HepG2 (cell line): ENCODE measurements around the gene ELAC1. TPM values are rescaled to one million over a fixed set of nuclear protein-coding genes. Genes with fewer than 3 reads are reported as not detected.
A peak's percentile ranks its signal among the peaks of the same experiment; 100 is the strongest.

ENCODE experiments used
- HOXD1 ChIP-seq: sonication (generic); formaldehyde crosslinking; IDR thresholded peaks from 2 replicates; pipeline ENCODE4 v1.5.0; 2020; ENCODE audit warnings: missing genetic modification reagents
- MED13 ChIP-seq: sonication (generic); formaldehyde crosslinking; IDR thresholded peaks from 2 replicates; pipeline ENCODE4 v1.5.0; 2020; ENCODE audit warnings: missing genetic modification reagents
- PHF20 ChIP-seq: sonication (generic); formaldehyde crosslinking; IDR thresholded peaks from 2 replicates; pipeline ENCODE4 v1.5.0; 2020; ENCODE audit warnings: mild to moderate bottlenecking, missing genetic modification reagents
- POGZ ChIP-seq: sonication (generic); formaldehyde crosslinking; IDR thresholded peaks from 2 replicates; pipeline ENCODE4 v1.4.0; 2020; ENCODE audit warnings: mild to moderate bottlenecking, missing genetic modification reagents
- POLR2A ChIP-seq, 2 experiments: IDR thresholded peaks; 2 replicates each; pipeline ENCODE4 v1.6.1; 2011; ENCODE audit warnings: low read depth in 2 of 2, low read length in 2 of 2, mild to moderate bottlenecking in 1 of 2, moderate library complexity in 1 of 2; ENCODE audit not compliant: insufficient read depth in 1 of 2
- THAP11 ChIP-seq: IDR thresholded peaks from 2 replicates; pipeline ENCODE4 v1.6.1; 2016; ENCODE audit warnings: missing biosample characterization, missing genetic modification reagents
- ZKSCAN8 ChIP-seq: IDR thresholded peaks from 2 replicates; pipeline ENCODE4 v1.6.1; 2016; ENCODE audit warnings: borderline replicate concordance, missing genetic modification reagents, missing compliant biosample characterization
- ZNF296 ChIP-seq: sonication (generic); formaldehyde crosslinking; conservative IDR thresholded peaks from 2 replicates; pipeline ENCODE4 v1.5.0; 2020; ENCODE audit warnings: mild to moderate bottlenecking, missing genetic modification reagents
- ZNF335 ChIP-seq: sonication (generic); formaldehyde crosslinking; IDR thresholded peaks from 2 replicates; pipeline ENCODE4 v1.4.0; 2020; ENCODE audit warnings: missing genetic modification reagents
- ZSCAN20 ChIP-seq: sonication (generic); formaldehyde crosslinking; IDR thresholded peaks from 2 replicates; pipeline ENCODE4 v1.4.0; 2020; ENCODE audit warnings: missing genetic modification reagents, mild to moderate bottlenecking, borderline replicate concordance
- polyA plus RNA-seq, 8 experiments: library from polyadenylated mRNA; depleted of rRNA in 3 of 8; stranded (reverse) in 7 of 8; unstranded in 1 of 8; fragments of >200 nt; fragmentation: Illumina TruSeq in 4 of 8; extraction: Trizol in 4 of 8; gene quantifications; 2 replicates each; pipeline versions ENCODE4 v1.2.1 to v1.2.3, GENCODE V29; 2011 to 2016; ENCODE audit warnings: low read depth in 4 of 8, missing spikeins in 1 of 8, mixed read lengths in 1 of 8; ENCODE audit not compliant: insufficient read depth in 1 of 8
- total RNA-seq, 5 experiments: library from RNA; depleted of rRNA; stranded (reverse); fragments of >200 nt; fragmentation: Illumina TruSeq; extraction: Trizol; gene quantifications; 2 replicates each; pipeline ENCODE4 v1.2.3, GENCODE V29; 2016; ENCODE audit warnings: low read depth in 1 of 5
- TF ChIP-seq, protein P1 (sequence below): fragments of 450-650 bp; IDR thresholded peaks from 2 replicates; pipeline ENCODE4 v1.6.1; 2016
- TF ChIP-seq, protein P2 (sequence below), 2 experiments: IDR thresholded peaks; 2 replicates each; pipeline ENCODE4 v1.6.1; 2011 to 2012; ENCODE audit warnings: low read length in 2 of 2, borderline replicate concordance in 1 of 2, low read depth in 1 of 2, mild to moderate bottlenecking in 1 of 2, moderate library complexity in 1 of 2
- TF ChIP-seq, protein P3 (sequence below): sonication (generic); formaldehyde crosslinking; IDR thresholded peaks from 2 replicates; pipeline ENCODE4 v1.4.0; 2020; ENCODE audit warnings: missing genetic modification reagents
- TF ChIP-seq, protein P4 (sequence below): sonication (generic); formaldehyde crosslinking; IDR thresholded peaks from 2 replicates; pipeline ENCODE4 v1.5.0; 2020; ENCODE audit warnings: mild to moderate bottlenecking, missing genetic modification reagents
- TF ChIP-seq, protein P5 (sequence below): sonication (generic); formaldehyde crosslinking; IDR thresholded peaks from 2 replicates; pipeline ENCODE4 v1.8.1; 2022; ENCODE audit warnings: mild to moderate bottlenecking, missing genetic modification reagents
- TF ChIP-seq, protein P6 (sequence below): sonication (generic); formaldehyde crosslinking; IDR thresholded peaks from 2 replicates; pipeline ENCODE4 v1.5.1; 2020; ENCODE audit warnings: missing genetic modification reagents, mild to moderate bottlenecking, borderline replicate concordance

ELAC1 gene
- total and polyA plus RNA-seq, 2 of the 13 experiments (the other 11 are each of a cell fraction or from before 2014, with no cell fraction given): 1.9 to 3.6 TPM

DNA sequence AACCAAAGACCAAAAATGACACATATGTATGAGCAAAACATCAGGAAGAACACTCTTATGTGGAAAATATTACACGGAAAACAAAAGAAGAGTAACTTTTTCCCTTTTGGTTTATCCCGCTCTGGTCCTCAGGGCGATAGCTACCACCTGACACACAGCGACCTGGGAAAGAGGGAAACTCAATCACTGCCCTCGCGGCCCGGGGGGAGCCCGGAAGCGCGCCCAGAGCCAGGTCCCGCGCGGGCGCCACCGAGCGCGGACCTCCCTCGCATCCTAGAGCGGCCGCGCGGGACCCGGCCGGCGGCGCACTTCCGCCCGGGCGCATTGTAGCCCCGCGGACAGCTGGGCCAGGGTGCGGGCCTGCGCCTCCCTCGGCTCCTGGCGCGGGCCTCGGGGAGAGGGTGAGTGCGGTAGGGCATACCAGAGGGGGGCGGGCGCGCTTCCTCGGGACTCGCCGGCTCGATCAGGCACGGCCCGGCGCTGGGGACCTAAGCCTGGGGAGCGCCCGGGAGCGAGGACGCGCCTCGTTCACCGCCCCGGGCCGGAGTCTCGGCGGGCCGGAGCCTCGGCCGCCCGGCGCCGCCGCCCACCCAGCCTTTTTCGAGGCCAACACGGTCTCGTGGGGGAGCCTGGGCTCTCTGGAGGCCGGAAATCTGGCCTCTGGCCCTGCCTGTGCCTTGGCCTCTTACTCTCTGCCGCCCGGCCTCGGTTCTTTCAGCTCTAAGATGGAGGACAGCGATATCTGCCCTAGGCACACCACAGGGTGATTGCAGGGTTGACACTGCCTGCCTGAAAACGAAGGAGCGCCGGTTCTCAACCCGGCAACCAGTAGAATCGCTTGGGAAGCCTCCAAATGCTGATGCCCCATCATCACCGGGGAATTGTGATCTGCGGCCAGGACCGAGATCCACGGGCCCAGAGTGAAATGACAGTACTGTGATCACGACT lies at the start of gene ELAC1 (continued):
- TF ChIP-seq, protein P1, sequence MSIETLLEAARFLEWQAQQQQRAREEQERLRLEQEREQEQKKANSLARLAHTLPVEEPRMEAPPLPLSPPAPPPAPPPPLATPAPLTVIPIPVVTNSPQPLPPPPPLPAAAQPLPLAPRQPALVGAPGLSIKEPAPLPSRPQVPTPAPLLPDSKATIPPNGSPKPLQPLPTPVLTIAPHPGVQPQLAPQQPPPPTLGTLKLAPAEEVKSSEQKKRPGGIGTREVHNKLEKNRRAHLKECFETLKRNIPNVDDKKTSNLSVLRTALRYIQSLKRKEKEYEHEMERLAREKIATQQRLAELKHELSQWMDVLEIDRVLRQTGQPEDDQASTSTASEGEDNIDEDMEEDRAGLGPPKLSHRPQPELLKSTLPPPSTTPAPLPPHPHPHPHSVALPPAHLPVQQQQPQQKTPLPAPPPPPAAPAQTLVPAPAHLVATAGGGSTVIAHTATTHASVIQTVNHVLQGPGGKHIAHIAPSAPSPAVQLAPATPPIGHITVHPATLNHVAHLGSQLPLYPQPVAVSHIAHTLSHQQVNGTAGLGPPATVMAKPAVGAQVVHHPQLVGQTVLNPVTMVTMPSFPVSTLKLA: no peak
- TF ChIP-seq ZKSCAN8 (no peak), POLR2A (IDR thresholded peaks at IDR 0.05; ENCODE audit: insufficient read depth in 1 of 2, low read depth in 2 of 2, low read length in 2 of 2) (peak; percentile 75 to 83), MED13 (no peak), HOXD1 (CRISPR knock-in tag) (no peak), ZNF296 (CRISPR knock-in tag) (no peak), POGZ (CRISPR knock-in tag) (0 out of 2 replicates have a peak, but pooled peaks have one; percentile 28), THAP11 (peak; percentile 83), ZSCAN20 (CRISPR knock-in tag) (peak; percentile 85; the same call in 1 of the 2 replicates), PHF20 (peak; percentile 79), ZNF335 (peak; percentile 16; the same call in 1 of the 2 replicates)
- TF ChIP-seq, protein P2, sequence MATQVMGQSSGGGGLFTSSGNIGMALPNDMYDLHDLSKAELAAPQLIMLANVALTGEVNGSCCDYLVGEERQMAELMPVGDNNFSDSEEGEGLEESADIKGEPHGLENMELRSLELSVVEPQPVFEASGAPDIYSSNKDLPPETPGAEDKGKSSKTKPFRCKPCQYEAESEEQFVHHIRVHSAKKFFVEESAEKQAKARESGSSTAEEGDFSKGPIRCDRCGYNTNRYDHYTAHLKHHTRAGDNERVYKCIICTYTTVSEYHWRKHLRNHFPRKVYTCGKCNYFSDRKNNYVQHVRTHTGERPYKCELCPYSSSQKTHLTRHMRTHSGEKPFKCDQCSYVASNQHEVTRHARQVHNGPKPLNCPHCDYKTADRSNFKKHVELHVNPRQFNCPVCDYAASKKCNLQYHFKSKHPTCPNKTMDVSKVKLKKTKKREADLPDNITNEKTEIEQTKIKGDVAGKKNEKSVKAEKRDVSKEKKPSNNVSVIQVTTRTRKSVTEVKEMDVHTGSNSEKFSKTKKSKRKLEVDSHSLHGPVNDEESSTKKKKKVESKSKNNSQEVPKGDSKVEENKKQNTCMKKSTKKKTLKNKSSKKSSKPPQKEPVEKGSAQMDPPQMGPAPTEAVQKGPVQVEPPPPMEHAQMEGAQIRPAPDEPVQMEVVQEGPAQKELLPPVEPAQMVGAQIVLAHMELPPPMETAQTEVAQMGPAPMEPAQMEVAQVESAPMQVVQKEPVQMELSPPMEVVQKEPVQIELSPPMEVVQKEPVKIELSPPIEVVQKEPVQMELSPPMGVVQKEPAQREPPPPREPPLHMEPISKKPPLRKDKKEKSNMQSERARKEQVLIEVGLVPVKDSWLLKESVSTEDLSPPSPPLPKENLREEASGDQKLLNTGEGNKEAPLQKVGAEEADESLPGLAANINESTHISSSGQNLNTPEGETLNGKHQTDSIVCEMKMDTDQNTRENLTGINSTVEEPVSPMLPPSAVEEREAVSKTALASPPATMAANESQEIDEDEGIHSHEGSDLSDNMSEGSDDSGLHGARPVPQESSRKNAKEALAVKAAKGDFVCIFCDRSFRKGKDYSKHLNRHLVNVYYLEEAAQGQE (IDR thresholded peaks at IDR 0.05; ENCODE audit: borderline replicate concordance in 1 of 2, low read depth in 1 of 2, low read length in 2 of 2): peak in 1 of 2 experiments; percentile 38; a peak in 1 of 4 replicates
- TF ChIP-seq, protein P3, sequence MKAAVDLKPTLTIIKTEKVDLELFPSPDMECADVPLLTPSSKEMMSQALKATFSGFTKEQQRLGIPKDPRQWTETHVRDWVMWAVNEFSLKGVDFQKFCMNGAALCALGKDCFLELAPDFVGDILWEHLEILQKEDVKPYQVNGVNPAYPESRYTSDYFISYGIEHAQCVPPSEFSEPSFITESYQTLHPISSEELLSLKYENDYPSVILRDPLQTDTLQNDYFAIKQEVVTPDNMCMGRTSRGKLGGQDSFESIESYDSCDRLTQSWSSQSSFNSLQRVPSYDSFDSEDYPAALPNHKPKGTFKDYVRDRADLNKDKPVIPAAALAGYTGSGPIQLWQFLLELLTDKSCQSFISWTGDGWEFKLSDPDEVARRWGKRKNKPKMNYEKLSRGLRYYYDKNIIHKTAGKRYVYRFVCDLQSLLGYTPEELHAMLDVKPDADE (CRISPR knock-in tag): no peak
- TF ChIP-seq, protein P4, sequence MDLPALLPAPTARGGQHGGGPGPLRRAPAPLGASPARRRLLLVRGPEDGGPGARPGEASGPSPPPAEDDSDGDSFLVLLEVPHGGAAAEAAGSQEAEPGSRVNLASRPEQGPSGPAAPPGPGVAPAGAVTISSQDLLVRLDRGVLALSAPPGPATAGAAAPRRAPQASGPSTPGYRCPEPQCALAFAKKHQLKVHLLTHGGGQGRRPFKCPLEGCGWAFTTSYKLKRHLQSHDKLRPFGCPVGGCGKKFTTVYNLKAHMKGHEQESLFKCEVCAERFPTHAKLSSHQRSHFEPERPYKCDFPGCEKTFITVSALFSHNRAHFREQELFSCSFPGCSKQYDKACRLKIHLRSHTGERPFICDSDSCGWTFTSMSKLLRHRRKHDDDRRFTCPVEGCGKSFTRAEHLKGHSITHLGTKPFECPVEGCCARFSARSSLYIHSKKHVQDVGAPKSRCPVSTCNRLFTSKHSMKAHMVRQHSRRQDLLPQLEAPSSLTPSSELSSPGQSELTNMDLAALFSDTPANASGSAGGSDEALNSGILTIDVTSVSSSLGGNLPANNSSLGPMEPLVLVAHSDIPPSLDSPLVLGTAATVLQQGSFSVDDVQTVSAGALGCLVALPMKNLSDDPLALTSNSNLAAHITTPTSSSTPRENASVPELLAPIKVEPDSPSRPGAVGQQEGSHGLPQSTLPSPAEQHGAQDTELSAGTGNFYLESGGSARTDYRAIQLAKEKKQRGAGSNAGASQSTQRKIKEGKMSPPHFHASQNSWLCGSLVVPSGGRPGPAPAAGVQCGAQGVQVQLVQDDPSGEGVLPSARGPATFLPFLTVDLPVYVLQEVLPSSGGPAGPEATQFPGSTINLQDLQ: no peak
- TF ChIP-seq, protein P5, sequence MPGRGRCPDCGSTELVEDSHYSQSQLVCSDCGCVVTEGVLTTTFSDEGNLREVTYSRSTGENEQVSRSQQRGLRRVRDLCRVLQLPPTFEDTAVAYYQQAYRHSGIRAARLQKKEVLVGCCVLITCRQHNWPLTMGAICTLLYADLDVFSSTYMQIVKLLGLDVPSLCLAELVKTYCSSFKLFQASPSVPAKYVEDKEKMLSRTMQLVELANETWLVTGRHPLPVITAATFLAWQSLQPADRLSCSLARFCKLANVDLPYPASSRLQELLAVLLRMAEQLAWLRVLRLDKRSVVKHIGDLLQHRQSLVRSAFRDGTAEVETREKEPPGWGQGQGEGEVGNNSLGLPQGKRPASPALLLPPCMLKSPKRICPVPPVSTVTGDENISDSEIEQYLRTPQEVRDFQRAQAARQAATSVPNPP (CRISPR knock-in tag): peak; percentile 70; the same call in 1 of the 2 replicates
- TF ChIP-seq, protein P6, sequence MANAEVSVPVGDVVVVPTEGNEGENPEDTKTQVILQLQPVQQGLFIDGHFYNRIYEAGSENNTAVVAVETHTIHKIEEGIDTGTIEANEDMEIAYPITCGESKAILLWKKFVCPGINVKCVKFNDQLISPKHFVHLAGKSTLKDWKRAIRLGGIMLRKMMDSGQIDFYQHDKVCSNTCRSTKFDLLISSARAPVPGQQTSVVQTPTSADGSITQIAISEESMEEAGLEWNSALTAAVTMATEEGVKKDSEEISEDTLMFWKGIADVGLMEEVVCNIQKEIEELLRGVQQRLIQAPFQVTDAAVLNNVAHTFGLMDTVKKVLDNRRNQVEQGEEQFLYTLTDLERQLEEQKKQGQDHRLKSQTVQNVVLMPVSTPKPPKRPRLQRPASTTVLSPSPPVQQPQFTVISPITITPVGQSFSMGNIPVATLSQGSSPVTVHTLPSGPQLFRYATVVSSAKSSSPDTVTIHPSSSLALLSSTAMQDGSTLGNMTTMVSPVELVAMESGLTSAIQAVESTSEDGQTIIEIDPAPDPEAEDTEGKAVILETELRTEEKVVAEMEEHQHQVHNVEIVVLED (CRISPR knock-in tag): no peak
